Stimulated activated CD4-positive, alpha-beta T cell treated with anti-CD3 and anti-CD28 coated beads, Interleukin-12 subunit alpha, Interleukin-12 subunit beta, amount 100 ng/mL, for 48 hours (primary cell): ENCODE measurements around the gene EVC.
"Not testable (repeated sequence)": the region's sequence is repeated elsewhere in the genome, so short reads cannot be mapped to it uniquely, and the experiment has no call there.

Source experiments
- DNase-seq, 3 donors: peaks; one replicate each; pipeline ENCODE4 v3.0.0-alpha.2; 2020; ENCODE audit warnings: low read depth in 2 of 3, low spot score in 1 of 3

The EVC gene

DNA sequence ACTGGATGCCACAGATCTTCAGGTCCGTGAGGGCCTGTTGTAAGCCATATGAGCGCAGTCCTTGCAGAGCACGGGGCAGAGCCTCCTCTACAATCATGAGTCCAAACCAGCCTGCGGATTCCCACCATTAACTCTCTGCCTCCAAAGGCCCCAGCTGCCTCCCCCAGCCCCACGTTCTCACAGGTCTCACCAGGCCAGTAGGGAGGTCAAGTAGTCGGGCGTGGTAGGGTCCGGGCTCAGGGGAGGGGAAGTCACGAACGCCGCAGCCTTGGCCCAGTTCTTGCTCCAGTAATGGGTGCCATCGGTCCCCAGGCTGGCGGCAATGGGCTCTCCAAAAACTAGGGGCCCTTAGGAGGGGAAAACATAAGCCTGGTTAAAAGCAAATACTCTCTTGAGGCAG, 128.3 kb downstream of the EVC start:
- DNase-seq, result no peak

DNA sequence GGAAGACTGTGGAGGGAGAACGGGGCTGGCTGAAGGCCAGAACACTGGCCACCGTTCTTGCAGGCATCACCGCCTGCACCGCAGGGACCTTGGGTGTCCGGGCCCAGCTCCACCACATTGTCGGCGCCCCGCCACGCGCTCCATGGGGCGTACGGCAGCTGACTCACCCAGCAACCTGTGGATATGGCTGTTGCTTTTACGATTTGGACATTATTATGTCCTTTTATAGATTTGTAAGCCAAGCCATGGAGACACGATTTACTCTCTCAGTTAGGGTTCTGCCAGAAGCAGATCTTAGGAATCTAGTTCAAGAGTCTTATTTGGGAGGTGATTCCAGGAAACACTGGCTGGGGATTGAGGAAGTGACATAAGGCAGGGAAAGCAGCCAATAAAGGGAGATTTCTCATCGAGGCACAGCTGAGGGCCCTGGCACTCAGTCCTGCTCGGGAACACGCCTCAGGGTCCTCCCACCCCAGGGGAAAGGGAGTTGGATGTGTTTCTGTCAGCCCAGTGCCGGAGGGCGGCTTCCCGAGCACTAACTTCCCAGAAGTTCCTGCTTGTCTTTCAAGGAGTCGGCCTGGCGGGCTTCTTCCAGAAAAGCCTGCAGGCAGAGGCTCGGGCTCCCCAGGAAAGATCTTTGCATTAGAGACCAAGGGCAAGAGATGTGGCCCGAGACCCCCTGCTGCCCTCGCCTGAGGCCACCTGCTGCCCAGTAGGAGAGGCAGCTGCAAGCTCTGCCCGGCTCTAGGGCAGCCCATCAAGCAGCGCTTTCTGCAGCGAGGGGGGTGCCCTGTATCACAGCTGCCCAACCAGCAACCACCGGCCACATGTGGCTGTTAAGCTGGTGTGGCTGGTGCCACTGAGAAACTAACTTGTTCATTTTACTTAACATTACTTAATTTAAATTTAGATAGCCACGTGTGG, 129.0 kb downstream of the EVC start:
- no peak for DNase-seq

DNA sequence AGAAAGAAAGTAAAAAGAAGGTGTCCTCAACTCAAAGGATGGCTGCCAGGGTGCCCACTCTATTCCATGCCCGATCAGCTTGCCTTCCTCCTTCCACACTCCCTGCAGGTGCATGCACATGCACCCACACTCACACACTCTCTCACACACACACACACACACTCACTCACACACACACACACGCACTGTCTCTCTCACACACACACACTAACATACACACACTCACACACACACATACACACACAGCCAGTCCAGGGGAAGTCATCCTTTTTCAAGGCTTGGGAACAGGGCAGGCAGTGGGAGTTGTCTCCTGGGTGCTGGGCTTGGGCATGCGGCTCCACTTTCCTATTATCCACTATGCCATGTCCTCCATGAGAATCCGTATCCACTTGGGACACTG, 131.5 kb downstream of the EVC start:
- DNase-seq, result no peak

DNA sequence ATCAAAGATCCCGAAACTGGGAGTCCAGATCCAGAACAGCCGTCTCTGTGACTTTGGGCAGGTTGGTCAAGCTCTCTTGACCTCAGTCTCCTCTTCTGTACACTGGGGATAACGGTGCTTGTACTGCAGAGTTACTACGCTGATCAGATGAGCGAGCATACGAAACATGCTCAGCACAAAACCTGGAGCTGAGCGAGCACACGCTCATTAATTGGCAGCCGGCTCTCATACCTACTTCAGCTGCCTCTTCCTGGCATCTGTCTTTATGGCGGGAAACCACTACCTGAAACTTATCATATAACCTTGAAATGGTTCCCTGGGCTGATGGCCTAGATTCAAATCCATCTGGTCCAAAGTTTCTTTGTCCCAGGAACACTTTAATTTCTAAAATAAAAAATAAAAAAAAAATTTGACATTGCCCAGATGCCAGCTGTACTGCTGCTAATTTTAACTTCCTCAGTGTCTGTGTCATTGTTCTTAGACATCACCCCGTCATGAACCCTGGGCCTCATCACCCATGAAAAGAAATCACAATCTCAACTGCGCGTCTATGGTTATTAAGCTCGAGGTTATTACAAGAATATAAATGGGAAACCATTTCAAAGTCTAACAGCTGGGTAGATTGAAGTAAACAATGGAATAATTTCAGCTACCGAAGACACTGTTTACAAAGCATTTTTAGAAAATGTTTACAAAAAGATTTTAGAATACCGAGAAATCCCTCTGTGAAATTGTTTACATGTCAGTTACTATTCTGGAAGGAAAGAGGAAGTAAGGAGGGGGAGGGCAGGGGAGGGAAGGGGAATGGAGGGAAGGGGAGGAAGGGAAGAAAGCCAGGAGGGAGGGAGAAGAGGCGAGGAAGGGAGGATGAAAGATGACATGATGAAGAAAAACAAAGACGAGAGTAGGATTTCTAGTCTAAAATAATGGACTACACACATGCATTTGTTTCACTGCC, 132.9 kb downstream of the EVC start:
- DNase-seq, result no peak

DNA sequence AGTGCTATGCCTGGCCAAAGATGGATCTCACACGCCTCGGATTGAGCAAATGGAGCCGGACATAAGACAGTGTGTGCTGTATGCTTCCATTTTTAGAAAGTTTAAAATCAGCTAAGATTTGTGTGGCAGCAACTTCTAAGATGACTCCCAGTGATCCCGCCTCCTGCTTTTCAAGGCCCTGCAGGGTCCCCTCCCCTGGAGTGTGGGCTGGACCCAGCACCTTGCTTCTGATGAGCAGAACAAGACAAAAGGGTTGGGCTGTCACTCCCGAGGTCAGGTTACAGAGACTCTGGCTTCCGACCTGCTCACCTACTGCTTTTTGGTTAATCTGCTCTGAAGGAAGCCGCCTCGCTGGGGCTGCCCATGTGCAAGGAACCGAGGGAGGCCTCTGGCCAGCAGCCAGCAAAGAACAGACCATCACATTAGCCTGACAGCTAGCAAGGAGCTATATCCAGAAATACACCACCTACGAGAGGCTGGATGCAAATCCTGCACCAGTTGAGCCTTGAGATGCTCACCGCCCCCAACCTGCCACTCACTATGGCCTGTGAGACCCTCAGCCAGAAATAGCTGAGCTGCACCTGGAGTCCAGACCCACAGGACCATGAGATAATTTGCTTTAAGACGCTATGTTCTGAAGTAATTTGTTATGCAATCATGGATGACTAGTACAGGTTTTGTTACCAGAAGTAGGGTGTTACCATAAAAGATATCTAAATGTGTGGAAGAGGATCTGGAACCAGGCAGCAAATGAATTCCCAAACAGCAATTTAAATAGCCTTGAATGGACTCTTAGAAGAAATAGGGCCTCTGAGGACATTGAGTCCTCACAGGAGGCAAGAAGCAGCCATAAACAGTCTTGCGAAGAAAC, 134.3 kb downstream of the EVC start:
- DNase-seq, result no peak

DNA sequence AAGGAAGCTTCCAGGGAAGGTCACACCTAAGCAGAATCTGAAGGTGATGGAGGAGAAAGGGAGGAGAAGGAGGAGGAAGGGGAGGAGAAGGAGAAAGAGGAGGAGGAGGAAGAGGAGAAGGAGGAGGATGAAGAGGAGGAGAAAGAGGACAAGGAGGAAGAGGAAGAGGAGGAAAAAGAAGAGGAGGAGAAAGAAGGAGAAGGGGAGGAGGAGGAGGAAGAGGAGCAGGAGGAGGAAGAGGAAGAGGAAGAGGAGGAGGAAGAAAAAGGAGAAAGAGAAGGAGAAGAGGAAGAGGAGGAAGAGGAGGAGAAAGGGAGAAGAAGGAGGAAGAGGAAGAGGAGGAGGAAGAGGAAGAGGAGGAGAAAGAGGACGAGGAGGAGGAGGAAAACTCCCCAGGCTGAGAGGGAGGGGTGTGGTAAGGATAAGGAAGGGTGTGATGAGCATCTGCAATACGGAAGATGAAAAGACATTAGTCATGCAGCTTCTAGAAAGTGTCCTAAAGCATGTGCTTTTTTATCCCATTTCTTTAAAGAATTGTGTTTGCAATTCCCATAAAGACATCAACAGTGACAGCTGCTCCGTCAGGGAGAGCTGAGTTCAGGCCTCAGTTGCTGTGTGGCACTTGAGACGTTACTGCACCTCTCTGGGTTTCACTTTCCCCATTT, 140.8 kb downstream of the EVC start:
- DNase-seq, result no peak

DNA sequence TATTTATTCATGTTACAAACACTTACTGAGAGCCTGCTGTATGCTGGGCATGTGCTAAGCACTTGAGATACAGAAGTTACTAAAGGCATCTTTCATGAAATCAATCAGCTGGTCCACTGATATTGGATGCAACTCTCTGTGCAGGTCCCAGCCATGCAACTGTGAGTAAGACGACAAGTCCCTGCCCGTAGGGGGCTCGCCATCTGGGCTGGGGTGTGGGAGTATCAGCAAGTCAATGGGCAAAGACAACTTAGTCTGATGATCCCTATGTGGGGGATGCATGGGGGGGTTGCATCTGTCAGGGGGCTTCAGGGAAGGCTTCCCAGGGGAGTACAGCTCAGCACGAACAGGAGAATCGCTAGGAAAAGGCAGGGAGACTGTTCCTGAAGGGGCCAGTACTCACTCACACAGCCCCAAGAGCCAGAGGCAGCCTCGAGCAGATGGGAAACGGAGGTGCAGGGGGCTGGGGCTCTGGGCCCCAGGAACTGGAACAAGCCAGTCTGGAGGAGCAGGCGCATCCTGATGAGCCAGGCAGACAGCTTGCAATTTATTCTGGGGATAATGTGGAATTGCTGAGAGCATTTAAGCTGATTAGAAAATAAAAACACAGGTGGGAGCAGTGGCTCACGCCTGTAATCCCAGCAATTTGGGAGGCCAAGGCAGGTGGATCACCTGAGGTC, 141.7 kb downstream of the EVC start:
- no peak for DNase-seq

DNA sequence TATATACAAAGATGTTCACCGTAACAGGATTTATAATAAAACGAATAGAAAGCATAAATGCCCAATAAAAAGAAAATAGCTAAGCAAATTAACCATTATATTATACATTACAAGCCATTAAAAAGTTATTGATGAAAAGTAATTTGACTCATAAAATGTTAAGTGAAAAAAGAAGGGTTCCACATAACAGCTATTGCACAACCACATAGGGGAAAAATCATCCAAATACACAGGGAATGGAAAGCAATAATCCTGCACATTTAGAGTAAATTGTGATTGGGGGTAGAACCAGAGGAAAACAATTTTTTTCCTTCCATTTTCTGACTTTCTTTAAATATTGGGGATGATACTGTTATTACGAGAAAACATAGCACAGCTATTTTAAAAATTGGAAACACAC, 143.9 kb downstream of the EVC start:
- DNase-seq, result no peak

DNA sequence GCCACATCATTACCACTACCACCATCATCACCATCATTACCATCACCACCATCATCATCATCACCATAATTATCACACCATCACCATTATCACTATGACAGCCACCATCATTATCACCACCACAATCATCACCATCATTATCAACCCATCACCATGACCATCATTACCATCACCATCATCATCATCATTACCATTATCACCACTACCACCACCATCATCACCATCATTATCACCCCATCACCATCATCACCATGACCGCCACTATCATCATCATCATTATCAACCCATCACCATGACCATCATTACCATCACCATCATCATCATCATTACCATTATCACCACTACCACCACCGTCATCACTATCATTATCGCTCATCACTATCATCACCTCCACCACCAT, 145.4 kb downstream of the EVC start:
- DNase-seq, result not testable (repeated sequence)

DNA sequence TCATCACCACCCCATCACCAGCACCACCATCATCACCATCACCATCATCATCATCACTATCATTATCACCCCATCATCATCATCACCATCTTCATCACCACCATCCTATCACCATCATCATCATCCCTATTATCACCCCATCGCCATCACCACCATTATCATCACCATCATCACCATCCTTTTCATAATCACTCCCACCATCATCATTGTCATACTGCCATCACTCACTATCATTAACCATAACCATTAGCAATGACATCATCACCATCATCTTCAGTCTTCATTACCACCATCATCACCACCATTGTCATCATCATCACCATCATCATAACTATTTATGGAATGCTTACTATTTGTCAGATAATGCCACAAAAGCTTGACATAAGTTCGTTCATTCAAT, 146.2 kb downstream of the EVC start:
- DNase-seq, result no peak

DNA sequence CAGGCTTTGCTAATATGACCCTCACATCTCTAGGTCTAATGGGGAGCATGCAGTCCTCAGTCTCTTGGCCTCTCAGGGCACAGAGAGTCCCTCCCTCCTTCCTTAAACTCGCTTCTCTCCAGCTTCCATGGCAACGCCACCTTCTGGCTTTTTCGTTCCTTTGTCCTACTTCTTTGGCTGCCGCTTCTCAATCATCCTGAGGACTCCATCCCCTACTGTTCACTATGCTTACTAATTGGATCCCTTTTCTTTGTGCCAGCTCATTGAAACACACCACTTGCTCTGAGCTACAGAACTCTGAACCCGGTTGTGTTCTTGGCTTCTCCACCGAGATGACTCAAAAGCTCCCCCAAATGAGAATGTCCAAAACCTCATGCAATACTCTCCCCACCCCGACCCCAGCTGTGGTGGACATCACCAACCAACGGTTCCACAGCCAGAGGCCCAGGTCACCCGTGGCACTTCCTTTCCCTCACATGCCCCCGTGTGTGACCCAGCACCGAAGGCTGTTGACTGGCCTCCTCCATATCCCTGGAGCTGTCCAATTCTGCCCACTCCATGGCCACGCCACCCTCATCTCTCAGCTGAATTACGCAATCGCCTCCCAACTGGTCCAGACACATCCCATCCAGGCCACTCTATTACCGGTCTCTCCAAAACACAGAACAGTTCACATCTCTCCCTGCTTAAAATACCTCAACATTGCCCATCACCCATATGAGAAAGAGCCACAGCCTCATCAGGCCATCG, 147.2 kb downstream of the EVC start:
- DNase-seq, result no peak

DNA sequence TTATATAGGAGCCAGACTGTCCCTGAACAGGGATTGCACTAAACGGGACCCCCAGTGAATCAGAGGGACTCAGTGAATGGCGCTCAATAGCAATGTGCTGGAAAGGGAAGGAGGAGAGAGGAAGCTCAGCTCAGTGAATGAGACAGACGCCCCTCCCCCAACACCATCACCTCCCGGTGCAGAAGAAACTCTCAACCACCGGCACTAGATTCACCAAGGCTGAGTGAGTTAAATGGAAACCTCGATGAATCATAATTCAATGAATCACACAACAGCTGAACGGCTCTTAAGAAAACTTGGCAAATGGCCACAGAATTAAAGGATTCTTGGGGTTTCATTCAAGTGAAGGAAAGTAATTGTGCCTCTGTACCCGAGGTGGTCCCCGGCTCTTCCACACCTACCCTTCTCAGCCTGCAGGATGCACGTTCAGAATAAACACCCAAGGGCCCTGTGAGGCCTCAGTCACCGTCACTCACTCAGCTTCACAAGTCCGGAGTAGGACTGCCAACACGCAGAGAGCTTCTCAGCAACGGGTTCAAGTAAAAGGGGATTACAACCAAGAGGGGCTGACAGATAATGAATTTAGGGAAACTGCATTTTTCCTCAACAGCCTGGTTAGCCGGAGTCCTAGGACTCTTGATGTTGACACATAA, 152.6 kb downstream of the EVC start:
- peak; percentile 46 to 50 (median 49) for DNase-seq
